WI38 (cell line): ENCODE data around the gene IL1RAPL2.

Source experiments
- H3K4me3 ChIP-seq: 2 replicates; pipeline ENCODE4 v1.5.1; 2011; ENCODE audit warnings: low read depth, mild to moderate bottlenecking, control low read depth, low read length
- TF ChIP-seq, protein P1 (sequence below): IDR thresholded peaks from 2 replicates; pipeline ENCODE4 v1.5.1; 2012; ENCODE audit warnings: low read depth, mild to moderate bottlenecking, control low read depth, low read length

The IL1RAPL2 gene

DNA sequence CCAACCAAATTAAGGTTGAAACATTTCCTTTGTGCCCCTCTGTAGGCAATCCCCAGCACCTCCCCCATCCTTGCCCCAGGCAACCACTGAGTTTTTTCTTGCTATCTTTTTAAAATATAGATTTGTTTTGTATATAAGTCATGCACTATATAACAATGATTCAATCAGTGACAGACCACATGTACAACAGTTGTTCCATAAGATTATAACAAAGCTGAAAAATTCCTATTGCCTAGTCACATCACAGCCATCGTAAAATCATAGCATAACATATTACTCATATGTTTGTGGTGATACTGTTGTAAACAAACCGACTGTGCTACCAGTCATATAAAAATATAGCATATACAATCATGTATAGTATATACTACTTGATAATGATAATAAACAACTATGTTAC is 1044.4 kb downstream of the IL1RAPL2 start:
- no peak overlapping the region for H3K4me3 ChIP-seq

DNA sequence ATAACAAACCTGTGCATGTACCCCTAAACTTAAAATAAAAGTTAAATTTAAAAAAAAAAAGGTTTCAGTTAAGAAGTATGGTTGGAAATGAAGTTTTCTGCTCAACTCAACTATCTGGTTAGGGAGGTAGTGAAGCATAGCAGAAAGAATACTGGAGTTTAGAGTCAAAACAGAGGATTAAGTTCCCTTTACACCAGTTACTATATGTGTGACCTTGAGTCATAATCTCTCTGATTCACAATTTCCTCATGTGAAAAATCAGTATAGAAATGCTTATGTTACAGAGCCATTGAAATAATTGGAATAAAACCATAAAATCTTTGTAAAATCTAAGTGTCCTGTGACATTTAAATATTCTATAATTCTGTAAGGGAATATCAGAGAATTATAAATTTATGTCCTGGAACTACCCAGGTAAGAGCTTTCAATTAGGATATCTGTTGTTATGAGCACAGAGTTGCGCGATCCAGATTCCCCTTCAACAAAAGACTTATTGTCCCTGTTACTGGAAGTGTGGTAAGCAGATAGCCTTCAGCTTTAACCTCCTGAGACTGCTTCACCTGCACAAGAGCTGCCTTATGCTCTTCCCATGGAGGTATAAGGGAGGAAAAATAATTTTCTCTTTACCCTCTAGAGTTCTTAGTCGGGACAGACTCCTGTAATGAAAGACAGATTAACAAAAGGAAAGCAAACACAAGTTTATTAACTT is 1052.5 kb downstream of the IL1RAPL2 start:
- TF ChIP-seq, protein P1, sequence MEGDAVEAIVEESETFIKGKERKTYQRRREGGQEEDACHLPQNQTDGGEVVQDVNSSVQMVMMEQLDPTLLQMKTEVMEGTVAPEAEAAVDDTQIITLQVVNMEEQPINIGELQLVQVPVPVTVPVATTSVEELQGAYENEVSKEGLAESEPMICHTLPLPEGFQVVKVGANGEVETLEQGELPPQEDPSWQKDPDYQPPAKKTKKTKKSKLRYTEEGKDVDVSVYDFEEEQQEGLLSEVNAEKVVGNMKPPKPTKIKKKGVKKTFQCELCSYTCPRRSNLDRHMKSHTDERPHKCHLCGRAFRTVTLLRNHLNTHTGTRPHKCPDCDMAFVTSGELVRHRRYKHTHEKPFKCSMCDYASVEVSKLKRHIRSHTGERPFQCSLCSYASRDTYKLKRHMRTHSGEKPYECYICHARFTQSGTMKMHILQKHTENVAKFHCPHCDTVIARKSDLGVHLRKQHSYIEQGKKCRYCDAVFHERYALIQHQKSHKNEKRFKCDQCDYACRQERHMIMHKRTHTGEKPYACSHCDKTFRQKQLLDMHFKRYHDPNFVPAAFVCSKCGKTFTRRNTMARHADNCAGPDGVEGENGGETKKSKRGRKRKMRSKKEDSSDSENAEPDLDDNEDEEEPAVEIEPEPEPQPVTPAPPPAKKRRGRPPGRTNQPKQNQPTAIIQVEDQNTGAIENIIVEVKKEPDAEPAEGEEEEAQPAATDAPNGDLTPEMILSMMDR = no peak
- H3K4me3 ChIP-seq = no peak overlapping the region

More for the DNA sequence above, 1044.4 kb downstream of the IL1RAPL2 start:
- TF ChIP-seq, protein P1 = no peak

DNA sequence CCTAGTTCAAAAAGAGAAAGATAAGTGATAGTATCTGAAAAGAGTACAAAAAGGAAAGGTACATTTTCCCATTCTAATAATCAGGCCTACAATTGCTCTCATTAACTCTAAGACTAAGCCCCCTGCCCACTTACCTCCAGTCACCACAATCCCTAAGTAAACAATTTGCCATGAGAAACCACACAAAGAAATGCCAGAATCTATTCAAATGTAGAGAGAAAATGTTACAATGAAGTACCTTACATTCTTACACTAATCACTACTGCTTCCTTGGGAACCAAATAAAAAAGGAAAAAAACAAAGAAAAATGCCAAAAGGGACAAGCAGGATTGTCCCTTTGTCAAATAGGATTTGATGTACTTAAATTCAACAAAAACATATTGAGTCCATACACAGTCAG is 1068.2 kb downstream of the IL1RAPL2 start:
- no peak overlapping the region for H3K4me3 ChIP-seq
- TF ChIP-seq, protein P1 = no peak

DNA sequence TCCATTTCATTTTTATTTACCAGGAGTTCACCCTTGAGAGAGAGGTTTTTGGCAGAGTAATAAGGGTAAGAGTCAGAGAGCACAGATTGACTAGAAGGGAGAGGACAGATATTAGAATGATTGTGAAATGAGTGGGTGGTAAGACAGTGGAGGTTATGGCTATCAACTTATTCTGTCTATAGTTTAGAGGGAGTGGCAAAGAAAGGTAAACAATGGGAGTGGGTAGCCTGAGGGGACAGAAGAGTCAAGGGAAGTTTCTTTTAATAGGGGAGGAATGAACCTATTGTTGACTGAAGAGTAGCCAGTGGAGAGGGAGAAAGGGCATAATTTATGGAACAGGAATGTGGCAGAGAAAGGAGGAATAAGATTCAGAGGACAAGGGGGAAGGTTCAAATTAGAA is 1069.8 kb downstream of the IL1RAPL2 start:
- TF ChIP-seq, protein P1 = no peak
- no peak overlapping the region for H3K4me3 ChIP-seq

DNA sequence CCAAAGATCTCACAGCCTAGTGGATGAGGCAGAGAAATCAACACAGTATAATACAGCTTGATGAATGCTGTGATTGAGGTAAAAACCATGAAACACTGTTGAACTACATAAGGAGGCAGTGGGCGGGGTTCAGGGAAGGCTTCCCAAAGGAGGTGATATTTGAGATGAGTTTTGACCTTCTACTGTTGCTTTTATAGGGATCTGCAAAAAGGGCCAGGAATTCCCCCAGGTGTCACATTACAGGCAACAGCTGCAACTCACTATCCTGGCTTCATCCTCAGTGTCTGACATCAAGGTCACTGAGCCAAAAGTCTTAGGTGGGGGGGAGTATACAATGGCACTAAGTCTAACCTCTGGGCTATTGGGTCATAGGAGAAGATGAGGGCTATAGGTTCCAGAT is 1070.7 kb downstream of the IL1RAPL2 start:
- H3K4me3 ChIP-seq = no peak overlapping the region
- TF ChIP-seq, protein P1 = no peak

DNA sequence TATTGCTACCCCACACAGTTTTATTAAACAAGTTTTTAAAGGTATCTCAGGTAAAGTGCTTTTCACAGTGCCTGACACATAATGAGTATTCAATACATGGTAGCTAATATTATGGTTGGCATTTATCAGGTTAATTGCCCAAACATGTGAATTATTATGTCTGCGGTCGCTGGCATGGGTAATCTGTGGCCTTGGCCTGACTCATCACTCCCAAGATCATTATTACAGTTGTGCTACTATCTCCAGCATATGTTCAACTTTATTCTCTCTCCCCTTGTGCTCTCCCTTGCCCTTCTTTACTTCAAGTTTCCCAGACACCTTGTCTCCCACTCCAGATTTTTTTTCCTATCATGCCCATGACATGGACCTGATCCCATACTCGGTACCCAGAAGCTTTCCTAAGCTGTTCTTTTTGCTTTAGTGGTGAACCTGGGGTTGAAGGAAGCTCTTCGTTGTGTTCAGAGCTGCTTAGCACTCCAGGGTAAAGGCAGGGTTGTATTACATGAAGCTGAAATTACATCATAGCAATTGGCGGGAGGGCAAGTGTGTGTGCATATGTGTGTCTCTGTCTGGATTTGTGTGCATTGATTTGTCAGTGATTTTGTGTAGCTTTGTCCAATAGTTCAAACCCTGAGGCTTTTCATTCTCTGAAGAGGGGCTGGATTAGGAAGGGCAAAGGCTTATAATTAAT is 1079.8 kb downstream of the IL1RAPL2 start:
- no peak overlapping the region for H3K4me3 ChIP-seq
- TF ChIP-seq, protein P1 = no peak

DNA sequence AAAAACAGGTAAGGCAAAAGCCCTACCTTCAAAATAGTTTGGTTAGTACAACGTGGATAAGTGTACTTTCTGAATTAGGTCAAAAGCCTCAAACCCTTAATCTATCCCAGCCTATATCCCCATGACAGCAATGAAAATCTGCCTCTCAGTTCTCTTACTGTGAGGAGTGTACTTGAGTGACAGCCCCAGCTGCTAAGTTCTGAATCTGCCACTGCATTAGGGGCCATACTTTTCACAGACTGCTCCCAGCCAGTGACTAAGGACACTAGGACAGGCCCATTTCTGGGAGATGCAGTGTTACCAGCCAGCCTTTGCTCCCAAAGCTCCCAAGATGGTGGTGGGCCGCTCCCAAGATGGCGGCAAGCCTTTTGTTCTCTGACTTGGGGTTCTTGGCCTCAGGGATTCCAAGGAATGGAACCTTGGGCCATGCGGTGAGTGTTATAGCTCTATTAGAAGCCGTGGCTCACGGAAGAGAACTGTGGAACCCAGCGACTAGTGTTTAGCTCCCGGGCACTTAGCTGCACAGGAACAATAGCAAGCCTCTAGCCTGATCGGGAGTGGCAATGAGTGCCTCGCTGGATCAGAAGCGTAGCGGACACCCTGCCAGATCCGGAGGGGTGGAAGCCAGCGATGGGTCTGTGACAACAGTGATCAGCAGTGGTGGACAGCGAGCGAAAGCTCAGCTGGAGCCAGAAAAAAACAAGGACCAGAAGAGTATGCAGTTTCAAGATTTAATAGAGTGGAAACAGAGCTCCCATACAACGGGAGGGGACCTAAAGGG is 1080.8 kb downstream of the IL1RAPL2 start:
- H3K4me3 ChIP-seq = no peak overlapping the region
- TF ChIP-seq, protein P1 = no peak
